Ascending aorta (tissue), 2 donors: ENCODE measurements around the gene CDAN1. TPM values are rescaled to one million over a fixed set of nuclear protein-coding genes. Genes with fewer than 3 reads are reported as not detected.
A peak's percentile ranks its signal among the peaks of the same experiment; 100 is the strongest.

ENCODE experiments used
- DNase-seq, 2 donors: peaks; one replicate each; pipeline ENCODE4 v3.0.0-alpha.2; 2019; ENCODE audit warnings: low spot score in 2 of 2
- H3K27ac ChIP-seq, 2 donors: fragments of 200-600 bp; sonication (generic); one replicate each; pipeline ENCODE4 v1.5.1; 2016 to 2017; ENCODE audit warnings: mild to moderate bottlenecking in 1 of 2
- H3K27me3 ChIP-seq: fragments of 200-600 bp; sonication (generic); one replicate; pipeline ENCODE4 v1.5.1; 2017
- H3K36me3 ChIP-seq, 2 donors: fragments of 200-600 bp; sonication (generic); one replicate each; pipeline ENCODE4 v1.5.1; 2016
- H3K4me1 ChIP-seq, 2 donors: fragments of 200-600 bp; sonication (generic); one replicate each; pipeline ENCODE4 v1.5.1; 2016 to 2017; ENCODE audit warnings: mild to moderate bottlenecking in 1 of 2
- H3K4me3 ChIP-seq, 2 donors: fragments of 200-600 bp; sonication (generic); one replicate each; pipeline ENCODE4 v1.5.1; 2016 to 2017; ENCODE audit warnings: mild to moderate bottlenecking in 1 of 2
- H3K9me3 ChIP-seq, 2 donors: fragments of 200-600 bp; sonication (generic); one replicate each; pipeline ENCODE4 v1.5.1; 2016
- intact Hi-C: fragments of 100-400 bp; cut with DNase I; formaldehyde crosslinking; loops from one replicate; pipeline ENCODE4 v1.15.1; 2023
- total RNA-seq: library from RNA; depleted of rRNA; stranded (reverse); fragments of >200 nt; gene quantifications from one replicate; pipeline ENCODE4 v1.1.0, GENCODE V29; 2016
- TF ChIP-seq, protein P1 (sequence below), 3 experiments: fragments of 200-600 bp in 2 of 3; fragments of 450-650 bp in 1 of 3; sonication (generic) in 2 of 3; IDR thresholded peaks; one replicate each; pipeline ENCODE4 v1.5.1; 2016 to 2019; ENCODE audit warnings: antibody characterized with exemption in 3 of 3, mild to moderate bottlenecking in 1 of 3, moderate library complexity in 1 of 3

The CDAN1 gene, protein sequence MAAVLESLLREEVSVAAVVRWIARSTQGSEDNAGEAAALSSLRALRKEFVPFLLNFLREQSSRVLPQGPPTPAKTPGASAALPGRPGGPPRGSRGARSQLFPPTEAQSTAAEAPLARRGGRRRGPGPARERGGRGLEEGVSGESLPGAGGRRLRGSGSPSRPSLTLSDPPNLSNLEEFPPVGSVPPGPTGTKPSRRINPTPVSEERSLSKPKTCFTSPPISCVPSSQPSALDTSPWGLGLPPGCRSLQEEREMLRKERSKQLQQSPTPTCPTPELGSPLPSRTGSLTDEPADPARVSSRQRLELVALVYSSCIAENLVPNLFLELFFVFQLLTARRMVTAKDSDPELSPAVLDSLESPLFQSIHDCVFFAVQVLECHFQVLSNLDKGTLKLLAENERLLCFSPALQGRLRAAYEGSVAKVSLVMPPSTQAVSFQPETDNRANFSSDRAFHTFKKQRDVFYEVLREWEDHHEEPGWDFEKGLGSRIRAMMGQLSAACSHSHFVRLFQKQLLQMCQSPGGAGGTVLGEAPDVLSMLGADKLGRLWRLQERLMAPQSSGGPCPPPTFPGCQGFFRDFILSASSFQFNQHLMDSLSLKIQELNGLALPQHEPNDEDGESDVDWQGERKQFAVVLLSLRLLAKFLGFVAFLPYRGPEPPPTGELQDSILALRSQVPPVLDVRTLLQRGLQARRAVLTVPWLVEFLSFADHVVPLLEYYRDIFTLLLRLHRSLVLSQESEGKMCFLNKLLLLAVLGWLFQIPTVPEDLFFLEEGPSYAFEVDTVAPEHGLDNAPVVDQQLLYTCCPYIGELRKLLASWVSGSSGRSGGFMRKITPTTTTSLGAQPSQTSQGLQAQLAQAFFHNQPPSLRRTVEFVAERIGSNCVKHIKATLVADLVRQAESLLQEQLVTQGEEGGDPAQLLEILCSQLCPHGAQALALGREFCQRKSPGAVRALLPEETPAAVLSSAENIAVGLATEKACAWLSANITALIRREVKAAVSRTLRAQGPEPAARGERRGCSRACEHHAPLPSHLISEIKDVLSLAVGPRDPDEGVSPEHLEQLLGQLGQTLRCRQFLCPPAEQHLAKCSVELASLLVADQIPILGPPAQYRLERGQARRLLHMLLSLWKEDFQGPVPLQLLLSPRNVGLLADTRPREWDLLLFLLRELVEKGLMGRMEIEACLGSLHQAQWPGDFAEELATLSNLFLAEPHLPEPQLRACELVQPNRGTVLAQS
- 16.2 TPM for total RNA-seq

DNA sequence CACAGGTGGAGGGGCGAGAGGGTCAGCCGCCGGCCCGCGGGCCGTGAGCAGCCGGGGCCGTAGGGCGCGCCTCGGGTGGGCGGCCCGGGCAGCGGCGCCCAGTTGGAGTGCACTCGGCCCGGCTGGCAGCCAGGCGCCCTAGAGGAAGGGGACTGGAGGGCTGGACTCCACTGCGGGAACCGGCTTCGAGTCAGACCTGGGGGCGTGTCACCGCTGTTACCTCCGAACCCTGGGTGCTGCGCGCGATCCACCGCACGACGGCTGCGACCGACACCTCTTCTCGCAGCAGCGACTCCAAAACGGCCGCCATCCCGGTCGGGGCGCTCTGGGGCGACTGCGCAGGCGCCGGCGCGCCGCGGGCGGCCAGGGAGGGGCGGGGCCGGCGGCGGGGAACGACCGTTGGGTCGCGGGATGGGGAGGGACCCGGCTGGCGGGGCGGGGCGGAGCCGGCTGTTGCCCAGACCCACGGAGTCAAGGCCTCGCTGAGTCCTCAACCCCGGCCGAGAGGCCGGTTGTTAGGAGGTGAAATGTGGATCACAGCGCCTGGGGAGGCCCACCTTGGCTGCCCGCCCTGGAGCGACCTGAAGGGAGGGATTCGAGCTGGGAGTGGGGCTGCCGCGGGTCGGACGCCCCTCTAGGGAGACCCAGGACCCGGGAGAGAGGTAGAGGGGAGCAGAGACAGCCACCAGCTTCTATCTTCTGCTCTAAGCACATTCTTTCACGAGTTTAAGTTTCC is at the start of gene CDAN1:
CDAN1 (minus strand) TSS at position 336 of the 736 bp plus-strand sequence; CDS start at position 310, 26 bp downstream.
- Histone ChIP-seq H3K4me3 (peak within 1 kb of the TSS; percentile 68 to 92), H3K27ac (peak within 1 kb of the TSS; percentile 84 to 91), H3K9me3 (no peaks in the 10 kb centered on the region), H3K4me1 (peaks cover 9 to 20% of the 10 kb centered on the region in 2 donors), H3K27me3 (no peaks in the 10 kb centered on the region), H3K36me3 (peaks cover 12 to 31% of the 10 kb centered on the region in 2 donors)
- TF ChIP-seq, protein P1, sequence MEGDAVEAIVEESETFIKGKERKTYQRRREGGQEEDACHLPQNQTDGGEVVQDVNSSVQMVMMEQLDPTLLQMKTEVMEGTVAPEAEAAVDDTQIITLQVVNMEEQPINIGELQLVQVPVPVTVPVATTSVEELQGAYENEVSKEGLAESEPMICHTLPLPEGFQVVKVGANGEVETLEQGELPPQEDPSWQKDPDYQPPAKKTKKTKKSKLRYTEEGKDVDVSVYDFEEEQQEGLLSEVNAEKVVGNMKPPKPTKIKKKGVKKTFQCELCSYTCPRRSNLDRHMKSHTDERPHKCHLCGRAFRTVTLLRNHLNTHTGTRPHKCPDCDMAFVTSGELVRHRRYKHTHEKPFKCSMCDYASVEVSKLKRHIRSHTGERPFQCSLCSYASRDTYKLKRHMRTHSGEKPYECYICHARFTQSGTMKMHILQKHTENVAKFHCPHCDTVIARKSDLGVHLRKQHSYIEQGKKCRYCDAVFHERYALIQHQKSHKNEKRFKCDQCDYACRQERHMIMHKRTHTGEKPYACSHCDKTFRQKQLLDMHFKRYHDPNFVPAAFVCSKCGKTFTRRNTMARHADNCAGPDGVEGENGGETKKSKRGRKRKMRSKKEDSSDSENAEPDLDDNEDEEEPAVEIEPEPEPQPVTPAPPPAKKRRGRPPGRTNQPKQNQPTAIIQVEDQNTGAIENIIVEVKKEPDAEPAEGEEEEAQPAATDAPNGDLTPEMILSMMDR (IDR thresholded peaks at IDR 0.05): no peak
- intact Hi-C loops: loop anchor here (1.0 to 2.0 kb wide), 2 partner anchors 36 to 183 kb away; partner anchors contain the start of gene TTBK2
- peak; percentile 66 to 94 for DNase-seq

DNA sequence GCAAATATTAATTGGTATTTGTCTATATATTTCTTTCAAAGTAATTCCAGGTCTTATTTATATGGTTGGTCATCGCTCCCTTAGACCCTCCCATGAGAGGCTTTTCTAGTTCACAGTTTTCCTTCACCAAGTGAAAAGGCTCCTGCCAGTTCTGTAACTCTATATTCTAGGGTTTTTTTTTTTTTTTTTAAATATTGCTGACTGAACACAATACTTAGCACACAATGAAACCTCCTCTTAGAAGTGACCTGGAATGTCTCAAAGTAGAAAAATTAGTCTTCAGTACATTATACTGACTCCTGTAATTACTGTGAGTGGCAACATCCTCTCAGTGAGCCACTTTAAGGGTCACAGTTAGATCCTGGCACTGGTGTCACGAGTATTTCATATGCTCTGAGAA is 48.6 kb upstream of the CDAN1 start:
- Histone ChIP-seq H3K4me3 (no peak overlapping the region), H3K36me3 (peaks cover 6 to 10% of the 10 kb centered on the region in 2 donors), H3K27me3 (no peaks in the 10 kb centered on the region), H3K9me3 (no peaks in the 10 kb centered on the region), H3K4me1 (no peaks in the 10 kb centered on the region), H3K27ac (no peak overlapping the region)
- no peak for DNase-seq
- TF ChIP-seq, protein P1 (IDR thresholded peaks at IDR 0.05): no peak
- intact Hi-C loops: no loop called here

DNA sequence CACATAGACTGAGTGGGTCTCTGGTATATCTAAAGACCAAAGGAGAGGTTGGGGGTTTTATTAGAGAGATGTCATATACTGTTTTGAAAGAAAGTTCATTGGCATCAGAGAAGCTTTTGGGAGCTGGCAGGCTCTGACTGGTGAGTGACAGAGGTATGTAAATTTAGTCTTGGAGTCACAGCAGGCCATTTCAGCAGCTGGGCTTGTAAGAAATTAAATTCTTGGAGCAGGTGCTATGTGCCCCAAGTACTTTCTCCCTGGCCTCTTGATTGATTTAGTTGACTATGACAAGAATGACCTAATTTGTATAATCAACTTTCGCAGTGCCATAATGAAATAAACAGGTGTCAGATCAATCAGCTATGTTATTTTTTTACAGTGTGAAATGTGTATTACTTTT is 47.8 kb upstream of the CDAN1 start:
- DNase-seq: no peak
- no peak overlapping the region for H3K27ac ChIP-seq
- H3K27me3 ChIP-seq: no peaks in the 10 kb centered on the region
- TF ChIP-seq, protein P1 (IDR thresholded peaks at IDR 0.05): no peak
- peaks cover 6 to 10% of the 10 kb centered on the region in 2 donors for H3K36me3 ChIP-seq
- H3K9me3 ChIP-seq: no peaks in the 10 kb centered on the region
- intact Hi-C loops: no loop called here
- no peaks in the 10 kb centered on the region for H3K4me1 ChIP-seq
- H3K4me3 ChIP-seq: no peak overlapping the region

DNA sequence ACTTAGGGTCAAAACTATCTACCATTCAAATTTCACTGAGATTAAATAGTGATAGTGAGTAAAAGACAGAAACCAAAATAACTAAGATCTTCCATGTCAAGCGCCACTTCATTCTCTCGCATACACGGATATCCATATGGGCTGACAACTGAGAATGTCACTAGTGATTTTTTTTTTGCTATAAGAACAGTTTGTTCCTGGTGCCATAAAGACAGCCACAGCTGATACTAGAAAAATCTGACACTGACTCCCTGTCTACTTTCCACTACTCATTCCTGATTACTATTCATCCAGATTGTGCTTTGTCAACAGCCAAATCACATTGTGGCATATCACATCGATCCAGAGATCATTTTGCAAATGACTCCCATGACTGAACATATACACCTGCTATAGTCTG is 45.8 kb upstream of the CDAN1 start:
- Histone ChIP-seq H3K27me3 (no peaks in the 10 kb centered on the region), H3K9me3 (no peaks in the 10 kb centered on the region), H3K4me1 (no peaks in the 10 kb centered on the region), H3K4me3 (no peak overlapping the region), H3K27ac (no peak overlapping the region), H3K36me3 (peaks cover 6% of the 10 kb centered on the region in 2 donors)
- no peak for DNase-seq
- TF ChIP-seq, protein P1 (IDR thresholded peaks at IDR 0.05): no peak
- intact Hi-C loops: no loop called here

DNA sequence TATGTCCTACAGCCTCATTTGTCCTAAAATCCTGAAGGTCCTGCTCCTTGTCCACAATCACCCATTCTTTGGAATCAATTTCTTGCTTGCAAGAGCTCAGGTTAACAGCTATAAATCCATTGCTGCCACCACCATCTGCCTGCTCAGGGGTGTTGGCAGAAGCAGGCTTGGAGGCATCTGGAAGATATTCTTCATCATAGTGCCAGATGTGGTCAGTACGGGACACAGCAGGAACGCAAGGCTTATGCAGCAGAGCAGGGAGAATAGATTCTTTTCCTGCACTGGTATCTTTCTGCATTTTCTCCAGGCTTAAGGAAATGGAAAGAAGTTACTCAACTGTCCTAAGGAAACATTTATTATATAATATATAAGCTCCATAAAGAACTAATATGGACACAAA is 38.5 kb upstream of the CDAN1 start:
- no peak for DNase-seq
- Histone ChIP-seq H3K4me1 (peaks cover 0 to 11% of the 10 kb centered on the region in 2 donors), H3K27me3 (no peaks in the 10 kb centered on the region), H3K9me3 (no peaks in the 10 kb centered on the region), H3K27ac (no peak overlapping the region), H3K36me3 (peaks cover 7 to 9% of the 10 kb centered on the region in 2 donors), H3K4me3 (no peak overlapping the region)
- intact Hi-C loops: no loop called here
- TF ChIP-seq, protein P1 (IDR thresholded peaks at IDR 0.05): no peak
